Mucosa of rectum (tissue), 2 donors: Measurements from ENCODE around the gene SLC34A1.
"Not testable (repeated sequence)": the region's sequence is repeated elsewhere in the genome, so short reads cannot be mapped to it uniquely, and the experiment has no call there.

Source experiments
- H3K27ac ChIP-seq, 2 donors: one replicate each; pipeline ENCODE4 v1.7.0; 2013; ENCODE audit warnings: inconsistent platforms in 2 of 2, low read depth in 2 of 2, low read length in 2 of 2
- H3K27me3 ChIP-seq, 2 donors: one replicate each; pipeline ENCODE4 v1.7.0; 2013; ENCODE audit warnings: low read length in 2 of 2; ENCODE audit not compliant: control insufficient read depth in 2 of 2, insufficient read depth in 2 of 2
- H3K36me3 ChIP-seq, 2 donors: one replicate each; pipeline ENCODE4 v1.7.0; 2013; ENCODE audit warnings: low read length in 2 of 2; ENCODE audit not compliant: control insufficient read depth in 2 of 2, insufficient read depth in 2 of 2
- H3K4me1 ChIP-seq, 2 donors: one replicate each; pipeline ENCODE4 v1.7.0; 2013; ENCODE audit warnings: low read length in 2 of 2, mild to moderate bottlenecking in 1 of 2; ENCODE audit not compliant: control insufficient read depth in 2 of 2, insufficient read depth in 2 of 2
- H3K4me3 ChIP-seq, 2 donors: one replicate each; pipeline ENCODE4 v1.7.0; 2013; ENCODE audit warnings: low read length in 2 of 2
- H3K9ac ChIP-seq, 2 donors: one replicate each; pipeline ENCODE4 v1.7.0; 2013; ENCODE audit warnings: low read length in 2 of 2, low read depth in 1 of 2, mild to moderate bottlenecking in 1 of 2
- H3K9me3 ChIP-seq, 2 donors: one replicate each; pipeline ENCODE4 v1.7.0; 2013; ENCODE audit warnings: low read length in 2 of 2; ENCODE audit not compliant: control insufficient read depth in 2 of 2
- donor health status: healthy.
- donor health status: Normal muscosa, but diverticular disease.

The SLC34A1 gene

DNA sequence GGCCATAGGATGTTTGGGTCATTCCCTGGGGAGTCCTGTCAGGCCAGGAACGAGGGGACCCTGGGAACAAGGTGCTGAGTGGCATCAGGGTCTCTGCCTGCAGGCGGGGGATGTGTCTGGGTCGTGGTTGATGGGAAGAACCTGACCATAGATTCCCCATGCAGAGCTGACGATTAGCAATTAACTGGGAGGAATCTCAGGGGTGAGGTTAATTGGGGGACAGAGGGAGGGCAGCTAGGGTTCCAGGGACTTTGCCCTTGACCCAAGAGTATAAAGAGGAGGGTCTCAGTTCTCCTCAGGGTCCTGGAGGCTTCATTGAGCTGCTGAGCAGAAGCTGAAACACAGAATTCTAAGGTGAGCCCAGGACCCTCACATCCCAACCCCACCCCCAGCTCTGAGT, at the start of gene SLC34A1:
SLC34A1 (plus strand) TSS at position 301 of the 400 bp plus-strand sequence. CDS start 1,308 bp downstream, outside the sequence.
- no peak within 1 kb of the TSS for H3K9ac ChIP-seq
- peaks cover 0 to 3% of the 10 kb centered on the region in 2 donors for H3K27me3 ChIP-seq
- H3K9me3 ChIP-seq = no peaks in the 10 kb centered on the region
- H3K36me3 ChIP-seq = no peaks in the 10 kb centered on the region
- no peak within 1 kb of the TSS for H3K4me3 ChIP-seq
- no peak within 1 kb of the TSS for H3K27ac ChIP-seq
- no peaks in the 10 kb centered on the region for H3K4me1 ChIP-seq

GRCh38 chr5:177334781-177335700, 49.2 kb upstream of the SLC34A1 start:
- no peaks in the 10 kb centered on the region for H3K4me1 ChIP-seq
- H3K36me3 ChIP-seq = peaks cover 77 to 88% of the 10 kb centered on the region in 2 donors
- no peaks in the 10 kb centered on the region for H3K9me3 ChIP-seq
- no peak overlapping the region for H3K27ac ChIP-seq
- no peaks in the 10 kb centered on the region for H3K27me3 ChIP-seq
- no peak overlapping the region for H3K9ac ChIP-seq
- no peak overlapping the region for H3K4me3 ChIP-seq

- Histone ChIP-seq H3K4me3 (no peak overlapping the region), H3K36me3 (peaks cover 72 to 85% of the 10 kb centered on the region in 2 donors), H3K4me1 (no peaks in the 10 kb centered on the region)
Observed at GRCh38 chr5:177335701-177336065, 48.6 kb upstream of the SLC34A1 start.

GRCh38 chr5:177336112-177336511, 48.1 kb upstream of the SLC34A1 start:
- Histone ChIP-seq H3K9ac (no peak overlapping the region), H3K36me3 (peaks cover 70 to 82% of the 10 kb centered on the region in 2 donors), H3K4me3 (no peak overlapping the region), H3K27ac (no peak overlapping the region), H3K27me3 (no peaks in the 10 kb centered on the region), H3K4me1 (no peaks in the 10 kb centered on the region), H3K9me3 (no peaks in the 10 kb centered on the region)

More at GRCh38 chr5:177335701-177336065, 48.6 kb upstream of the SLC34A1 start:
- H3K27ac ChIP-seq = no peak overlapping the region
- no peak overlapping the region for H3K9ac ChIP-seq
- H3K9me3 ChIP-seq = no peaks in the 10 kb centered on the region
- H3K27me3 ChIP-seq = no peaks in the 10 kb centered on the region

GRCh38 chr5:177336603-177337494, 47.4 kb upstream of the SLC34A1 start:
- Histone ChIP-seq H3K9me3 (no peaks in the 10 kb centered on the region), H3K4me3 (no peak overlapping the region), H3K9ac (no peak overlapping the region), H3K36me3 (peaks cover 68 to 81% of the 10 kb centered on the region in 2 donors), H3K4me1 (no peaks in the 10 kb centered on the region), H3K27me3 (no peaks in the 10 kb centered on the region), H3K27ac (no peak overlapping the region)

GRCh38 chr5:177338251-177339106, 45.8 kb upstream of the SLC34A1 start:
- Histone ChIP-seq H3K9ac (no peak overlapping the region), H3K9me3 (no peaks in the 10 kb centered on the region), H3K27me3 (no peaks in the 10 kb centered on the region), H3K27ac (no peak overlapping the region), H3K4me3 (no peak overlapping the region), H3K36me3 (peaks cover 60 to 77% of the 10 kb centered on the region in 2 donors), H3K4me1 (no peaks in the 10 kb centered on the region)

GRCh38 chr5:177339107-177339638, 45.1 kb upstream of the SLC34A1 start:
- no peak overlapping the region for H3K9ac ChIP-seq
- H3K27ac ChIP-seq = no peak overlapping the region
- no peaks in the 10 kb centered on the region for H3K27me3 ChIP-seq
- H3K9me3 ChIP-seq = no peaks in the 10 kb centered on the region
- H3K4me1 ChIP-seq = no peaks in the 10 kb centered on the region
- no peak overlapping the region for H3K4me3 ChIP-seq
- peaks cover 56 to 72% of the 10 kb centered on the region in 2 donors for H3K36me3 ChIP-seq

- H3K27me3 ChIP-seq, H3K9ac ChIP-seq, H3K9me3 ChIP-seq, H3K4me3 ChIP-seq, H3K27ac ChIP-seq, H3K4me1 ChIP-seq: not testable (repeated sequence)
- H3K36me3 ChIP-seq = peaks cover 25 to 46% of the 10 kb centered on the region in 2 donors
Observed at GRCh38 chr5:177343000-177343399, 41.2 kb upstream of the SLC34A1 start.

GRCh38 chr5:177343777-177344176, 40.5 kb upstream of the SLC34A1 start:
- H3K4me1 ChIP-seq = no peaks in the 10 kb centered on the region
- peaks cover 19 to 38% of the 10 kb centered on the region in 2 donors for H3K36me3 ChIP-seq
- no peak overlapping the region for H3K4me3 ChIP-seq
- no peaks in the 10 kb centered on the region for H3K9me3 ChIP-seq
- no peak overlapping the region for H3K27ac ChIP-seq
- H3K9ac ChIP-seq = no peak overlapping the region
- H3K27me3 ChIP-seq = no peaks in the 10 kb centered on the region
